Measurements from ENCODE around the gene CDC73.

CDC73 gene

DNA sequence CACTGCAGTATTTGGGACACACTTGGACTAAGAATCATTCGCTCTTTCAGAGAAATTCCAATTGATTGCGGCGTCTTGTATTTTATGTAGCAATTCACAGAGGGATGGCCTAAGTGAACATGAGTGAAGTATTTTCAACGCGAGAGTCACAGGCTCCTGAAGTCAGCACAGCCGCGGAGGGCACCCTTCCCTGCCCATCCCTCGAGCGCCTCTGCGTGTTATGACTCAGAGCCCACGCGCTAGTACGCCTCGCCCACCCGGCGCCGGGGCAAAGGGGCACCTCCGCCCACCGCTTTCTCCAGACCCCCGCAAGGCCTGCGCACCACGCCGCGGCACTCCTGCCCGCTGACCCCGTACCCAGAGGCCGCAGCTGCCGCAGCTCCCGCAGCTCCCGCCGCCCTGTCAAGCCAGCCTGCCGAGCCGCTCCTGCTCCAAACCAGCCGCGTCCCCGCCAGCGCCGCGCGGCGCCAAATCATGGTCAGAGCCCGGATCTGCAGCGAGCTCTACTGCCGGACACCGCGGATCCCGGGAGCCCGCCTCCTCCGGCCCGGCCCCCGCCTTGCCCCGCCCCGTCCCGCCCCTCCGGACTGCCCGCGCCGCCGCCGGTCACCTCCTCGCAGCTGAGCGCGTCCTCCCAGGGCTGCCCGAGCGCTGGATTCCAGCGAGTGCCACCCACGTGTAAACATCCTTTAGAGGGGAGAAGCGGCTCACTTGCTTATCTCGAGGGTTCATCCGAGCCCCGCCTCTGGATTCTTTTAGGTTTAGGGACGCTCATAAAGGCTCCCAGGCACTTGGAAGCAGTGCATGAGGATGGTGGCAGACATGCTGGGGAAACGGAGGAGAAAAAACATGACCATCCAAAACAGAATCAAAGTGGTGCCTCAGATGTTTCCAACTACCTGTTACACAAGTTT lies 16.7 kb upstream of the CDC73 start, which contains the start of gene GLRX2:
TSS of gene GLRX2 (minus strand) at position 508 of the 914 bp plus-strand sequence. CDS start at position 476, 32 bp downstream.
- peak within 1 kb of the TSS; percentile 23 for H3K27ac ChIP-seq (ENCODE audit: low read depth, low read length)
- no peaks in the 10 kb centered on the region for H3K27me3 ChIP-seq (ENCODE audit: control insufficient read depth, low read length)
- peak within 1 kb of the TSS; percentile 77 for H3K4me2 ChIP-seq (ENCODE audit: low read length)
- H3K4me3 ChIP-seq (ENCODE audit: low read length) = peak within 1 kb of the TSS; percentile 80
- no peaks in the 10 kb centered on the region for H3K9me2 ChIP-seq (replicated peaks; ENCODE audit: control insufficient read depth, low read length)
- H3K4me1 ChIP-seq (ENCODE audit: control insufficient read depth, low read length) = peaks cover 16% of the 10 kb centered on the region
- peaks cover 9% of the 10 kb centered on the region for H3K36me3 ChIP-seq (ENCODE audit: control insufficient read depth, low read length)
- H3K9me3 ChIP-seq (ENCODE audit: control insufficient read depth, insufficient read depth, low read length) = no peaks in the 10 kb centered on the region
- no peaks in the 10 kb centered on the region for H4K20me1 ChIP-seq (ENCODE audit: control insufficient read depth, insufficient read depth, low read depth, low read length)
- peaks cover 32% of the 10 kb centered on the region for H3K79me2 ChIP-seq (ENCODE audit: control insufficient read depth, low read length)
- H3F3A ChIP-seq (ENCODE audit: control insufficient read depth, insufficient read depth) = peaks cover 8% of the 10 kb centered on the region; the same call in 1 of the 2 replicates
- TF ChIP-seq EZH2phosphoT487 (IDR thresholded peaks at IDR 0.05; ENCODE audit: borderline replicate concordance, low read length) = no peak
- TF ChIP-seq, protein P1, sequence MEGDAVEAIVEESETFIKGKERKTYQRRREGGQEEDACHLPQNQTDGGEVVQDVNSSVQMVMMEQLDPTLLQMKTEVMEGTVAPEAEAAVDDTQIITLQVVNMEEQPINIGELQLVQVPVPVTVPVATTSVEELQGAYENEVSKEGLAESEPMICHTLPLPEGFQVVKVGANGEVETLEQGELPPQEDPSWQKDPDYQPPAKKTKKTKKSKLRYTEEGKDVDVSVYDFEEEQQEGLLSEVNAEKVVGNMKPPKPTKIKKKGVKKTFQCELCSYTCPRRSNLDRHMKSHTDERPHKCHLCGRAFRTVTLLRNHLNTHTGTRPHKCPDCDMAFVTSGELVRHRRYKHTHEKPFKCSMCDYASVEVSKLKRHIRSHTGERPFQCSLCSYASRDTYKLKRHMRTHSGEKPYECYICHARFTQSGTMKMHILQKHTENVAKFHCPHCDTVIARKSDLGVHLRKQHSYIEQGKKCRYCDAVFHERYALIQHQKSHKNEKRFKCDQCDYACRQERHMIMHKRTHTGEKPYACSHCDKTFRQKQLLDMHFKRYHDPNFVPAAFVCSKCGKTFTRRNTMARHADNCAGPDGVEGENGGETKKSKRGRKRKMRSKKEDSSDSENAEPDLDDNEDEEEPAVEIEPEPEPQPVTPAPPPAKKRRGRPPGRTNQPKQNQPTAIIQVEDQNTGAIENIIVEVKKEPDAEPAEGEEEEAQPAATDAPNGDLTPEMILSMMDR (IDR thresholded peaks at IDR 0.05; ENCODE audit: low read depth, low read length, poor library complexity, severe bottlenecking) = no peak

DNA sequence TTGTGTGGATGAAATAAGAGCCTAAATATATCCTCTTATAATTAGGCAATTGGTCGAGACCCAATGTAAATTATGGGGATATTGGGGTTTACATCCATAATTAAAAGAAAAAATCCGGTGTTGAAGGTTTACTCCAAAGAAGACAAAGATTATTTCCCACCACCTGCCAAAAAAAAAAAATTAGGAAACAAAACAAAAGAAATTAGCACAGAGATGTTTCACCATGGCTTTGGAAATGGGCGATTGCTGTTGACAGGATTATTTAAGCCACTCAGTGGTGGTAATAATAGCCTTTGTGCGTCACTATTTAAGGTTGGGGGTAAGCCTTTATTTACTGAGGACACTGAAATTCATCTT lies 16.0 kb upstream of the CDC73 start:
- H3K79me2 ChIP-seq (ENCODE audit: control insufficient read depth, low read length) = peaks cover 32% of the 10 kb centered on the region
- 0 out of 2 replicates have a peak overlapping the region, but pooled peaks have one; percentile 0 for H3K27ac ChIP-seq (ENCODE audit: low read depth, low read length)
- peak overlapping the region; percentile 80 for H3K4me3 ChIP-seq (ENCODE audit: low read length)
- TF ChIP-seq, protein P1 (IDR thresholded peaks at IDR 0.05; ENCODE audit: low read depth, low read length, poor library complexity, severe bottlenecking) = no peak
- TF ChIP-seq EZH2phosphoT487 (IDR thresholded peaks at IDR 0.05; ENCODE audit: borderline replicate concordance, low read length) = no peak
- H4K20me1 ChIP-seq (ENCODE audit: control insufficient read depth, insufficient read depth, low read depth, low read length) = no peaks in the 10 kb centered on the region
- H3K36me3 ChIP-seq (ENCODE audit: control insufficient read depth, low read length) = peaks cover 3% of the 10 kb centered on the region; the same call in 1 of the 2 replicates
- no peaks in the 10 kb centered on the region for H3K27me3 ChIP-seq (ENCODE audit: control insufficient read depth, low read length)
- H3F3A ChIP-seq (ENCODE audit: control insufficient read depth, insufficient read depth) = peaks cover 8% of the 10 kb centered on the region; the same call in 1 of the 2 replicates
- peaks cover 16% of the 10 kb centered on the region for H3K4me1 ChIP-seq (ENCODE audit: control insufficient read depth, low read length)
- H3K9me3 ChIP-seq (ENCODE audit: control insufficient read depth, insufficient read depth, low read length) = no peaks in the 10 kb centered on the region
- no peaks in the 10 kb centered on the region for H3K9me2 ChIP-seq (replicated peaks; ENCODE audit: control insufficient read depth, low read length)
- peak overlapping the region; percentile 77 for H3K4me2 ChIP-seq (ENCODE audit: low read length)

DNA sequence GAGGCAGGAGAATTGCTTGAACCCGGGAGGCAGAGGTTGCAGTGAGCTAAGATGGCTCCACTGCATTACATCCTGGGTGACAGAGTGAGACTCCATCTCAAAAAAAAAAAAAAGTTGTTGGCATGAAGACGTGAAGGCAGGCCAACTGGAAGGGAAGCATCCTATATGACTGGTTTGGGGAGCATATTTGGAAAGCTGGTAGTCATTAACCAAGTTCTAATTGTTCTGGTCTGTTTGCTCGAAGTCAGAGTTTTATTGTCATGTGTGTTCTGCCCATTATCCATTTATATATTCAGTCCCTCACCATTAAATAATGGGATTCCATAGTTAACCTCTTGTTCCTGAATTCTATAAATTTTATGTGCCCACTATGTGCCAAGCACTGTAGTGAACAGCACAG lies 13.4 kb upstream of the CDC73 start:
- peaks cover 8% of the 10 kb centered on the region; the same call in 1 of the 2 replicates for H3F3A ChIP-seq (ENCODE audit: control insufficient read depth, insufficient read depth)

More for the DNA sequence above, 13.4 kb upstream of the CDC73 start:
- Histone ChIP-seq H4K20me1 (ENCODE audit: control insufficient read depth, insufficient read depth, low read depth, low read length) (no peaks in the 10 kb centered on the region), H3K4me1 (ENCODE audit: control insufficient read depth, low read length) (peaks cover 22% of the 10 kb centered on the region), H3K79me2 (ENCODE audit: control insufficient read depth, low read length) (peaks cover 15% of the 10 kb centered on the region), H3K4me2 (ENCODE audit: low read length) (no peak overlapping the region), H3K27me3 (ENCODE audit: control insufficient read depth, low read length) (no peaks in the 10 kb centered on the region), H3K27ac (ENCODE audit: low read depth, low read length) (no peak overlapping the region), H3K4me3 (ENCODE audit: low read length) (no peak overlapping the region), H3K9me2 (replicated peaks; ENCODE audit: control insufficient read depth, low read length) (no peaks in the 10 kb centered on the region), H3K9me3 (ENCODE audit: control insufficient read depth, insufficient read depth, low read length) (no peaks in the 10 kb centered on the region), H3K36me3 (ENCODE audit: control insufficient read depth, low read length) (peaks cover 3% of the 10 kb centered on the region; the same call in 1 of the 2 replicates)
- no peak for TF ChIP-seq EZH2phosphoT487 (IDR thresholded peaks at IDR 0.05; ENCODE audit: borderline replicate concordance, low read length)
- TF ChIP-seq, protein P1 (IDR thresholded peaks at IDR 0.05; ENCODE audit: low read depth, low read length, poor library complexity, severe bottlenecking) = no peak
